AG09319 (cell line): Measurements from ENCODE around the gene RAD51B.

Experiments
- DNase-seq: peaks from one replicate; pipeline ENCODE4 v3.0.0-alpha.2; 2010; ENCODE audit warnings: low read depth; ENCODE audit errors: extremely low read depth
- TF ChIP-seq, protein P1 (sequence below): IDR thresholded peaks from 2 replicates; pipeline ENCODE4 v1.5.1; 2011; ENCODE audit warnings: low read depth, mild to moderate bottlenecking, inconsistent platforms, low read length, moderate library complexity

RAD51B gene

DNA sequence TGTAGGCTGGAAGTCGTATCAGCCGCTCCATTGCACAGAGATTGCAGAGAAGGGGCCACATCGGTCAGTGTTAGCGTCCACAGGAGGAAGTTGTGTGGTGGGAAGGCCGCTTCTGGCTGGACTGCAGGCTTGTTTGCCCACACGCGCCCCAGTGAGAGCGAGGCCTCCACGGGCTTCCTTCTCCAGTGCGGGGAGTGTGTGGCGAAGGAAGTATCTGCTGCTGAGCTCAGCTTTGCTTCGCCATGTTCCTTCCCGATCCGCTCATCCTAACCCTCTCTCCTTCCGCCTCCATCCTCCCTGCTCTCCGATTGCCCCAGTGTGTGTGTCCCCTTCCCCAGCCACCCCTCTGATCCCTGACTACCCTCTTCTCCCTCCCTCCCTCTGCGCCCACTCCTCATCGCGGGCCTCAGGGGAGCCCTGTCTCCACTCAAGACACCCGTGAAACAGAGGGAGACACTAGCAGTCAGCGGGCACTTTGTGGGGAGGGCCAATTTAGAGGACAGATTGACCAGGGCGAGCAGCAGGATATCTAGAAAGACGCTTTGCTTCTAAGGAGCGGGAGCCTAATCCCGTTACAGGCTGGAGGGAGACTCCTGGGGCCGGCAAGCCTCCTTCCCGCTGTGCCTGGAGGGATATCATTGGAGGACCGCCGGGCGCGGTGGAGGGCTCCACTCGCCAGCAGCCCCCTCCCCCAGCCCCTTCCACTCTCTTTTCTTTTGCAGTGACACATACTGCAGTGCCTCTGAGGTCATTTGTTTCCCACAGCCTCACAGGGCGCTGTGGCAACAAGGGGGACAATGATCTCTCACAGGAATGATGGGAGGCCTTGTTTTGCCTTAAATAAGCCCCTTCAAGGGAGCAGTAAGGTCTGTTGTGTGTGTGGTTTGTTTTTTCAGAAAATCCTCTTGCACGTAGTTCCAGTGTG lies 544.5 kb downstream of the RAD51B start:
- DNase-seq: no peak

DNA sequence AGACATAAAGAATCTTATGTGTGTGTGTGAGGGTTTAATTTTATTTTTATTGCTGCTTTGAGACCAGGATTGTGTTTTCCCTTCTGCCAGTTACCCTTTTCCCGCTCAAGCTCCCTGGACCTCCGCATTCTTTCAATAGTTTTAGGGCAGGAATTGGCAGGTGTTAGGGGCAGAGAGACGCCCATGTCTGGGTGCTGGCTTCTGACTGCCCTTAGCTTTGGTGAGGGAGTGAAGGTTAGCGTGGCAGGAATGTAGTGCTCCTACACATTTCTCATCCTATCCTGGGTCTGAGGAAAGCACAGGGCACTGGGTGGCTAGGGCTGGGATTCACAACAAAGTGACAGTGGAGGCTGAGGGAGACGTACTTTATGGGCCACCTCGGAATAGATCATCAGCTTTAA lies 545.2 kb downstream of the RAD51B start:
- DNase-seq: no peak

More for the DNA sequence above, 544.5 kb downstream of the RAD51B start:
- TF ChIP-seq, protein P1, sequence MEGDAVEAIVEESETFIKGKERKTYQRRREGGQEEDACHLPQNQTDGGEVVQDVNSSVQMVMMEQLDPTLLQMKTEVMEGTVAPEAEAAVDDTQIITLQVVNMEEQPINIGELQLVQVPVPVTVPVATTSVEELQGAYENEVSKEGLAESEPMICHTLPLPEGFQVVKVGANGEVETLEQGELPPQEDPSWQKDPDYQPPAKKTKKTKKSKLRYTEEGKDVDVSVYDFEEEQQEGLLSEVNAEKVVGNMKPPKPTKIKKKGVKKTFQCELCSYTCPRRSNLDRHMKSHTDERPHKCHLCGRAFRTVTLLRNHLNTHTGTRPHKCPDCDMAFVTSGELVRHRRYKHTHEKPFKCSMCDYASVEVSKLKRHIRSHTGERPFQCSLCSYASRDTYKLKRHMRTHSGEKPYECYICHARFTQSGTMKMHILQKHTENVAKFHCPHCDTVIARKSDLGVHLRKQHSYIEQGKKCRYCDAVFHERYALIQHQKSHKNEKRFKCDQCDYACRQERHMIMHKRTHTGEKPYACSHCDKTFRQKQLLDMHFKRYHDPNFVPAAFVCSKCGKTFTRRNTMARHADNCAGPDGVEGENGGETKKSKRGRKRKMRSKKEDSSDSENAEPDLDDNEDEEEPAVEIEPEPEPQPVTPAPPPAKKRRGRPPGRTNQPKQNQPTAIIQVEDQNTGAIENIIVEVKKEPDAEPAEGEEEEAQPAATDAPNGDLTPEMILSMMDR: no peak

DNA sequence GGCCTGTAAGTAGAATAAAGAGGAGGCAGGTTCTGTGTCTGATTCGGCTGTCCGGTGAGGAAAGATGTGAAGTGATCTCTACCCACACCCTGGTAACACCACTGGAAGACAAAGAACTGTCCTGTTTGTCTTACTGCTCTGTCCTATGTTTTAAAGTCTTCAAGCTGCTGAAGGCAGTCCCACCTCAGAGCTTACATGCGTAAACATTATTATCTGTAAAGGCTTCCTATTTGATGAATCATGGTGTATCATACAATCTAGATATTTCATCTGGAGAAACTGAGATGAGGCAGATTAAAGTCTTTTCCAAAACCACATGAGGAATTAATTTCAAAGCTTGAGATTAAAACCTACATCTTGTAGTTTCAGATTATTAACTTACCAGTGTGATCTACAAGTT lies 545.6 kb downstream of the RAD51B start:
- no peak for DNase-seq
- TF ChIP-seq, protein P1: no peak

More for the DNA sequence above, 545.2 kb downstream of the RAD51B start:
- TF ChIP-seq, protein P1: no peak

DNA sequence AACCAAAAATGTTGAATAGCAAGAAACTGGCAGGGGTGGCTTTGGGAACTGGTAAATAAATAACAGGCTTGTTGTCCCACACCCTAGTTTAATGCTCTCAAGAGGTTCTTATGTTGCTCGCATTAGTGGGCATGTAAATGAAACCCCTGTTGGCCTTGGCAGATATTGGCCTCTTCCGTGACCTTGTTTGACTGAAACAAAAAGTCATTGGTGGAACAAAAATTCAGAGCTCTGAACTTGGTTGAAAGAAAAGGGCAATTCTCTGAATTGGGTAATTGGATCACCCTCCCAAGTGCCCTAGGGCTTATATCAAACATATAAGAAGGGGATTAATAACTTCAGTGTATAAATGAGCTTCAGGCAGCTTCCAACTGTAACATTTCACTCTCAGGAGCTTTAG lies 547.1 kb downstream of the RAD51B start:
- DNase-seq: no peak
- TF ChIP-seq, protein P1: no peak

DNA sequence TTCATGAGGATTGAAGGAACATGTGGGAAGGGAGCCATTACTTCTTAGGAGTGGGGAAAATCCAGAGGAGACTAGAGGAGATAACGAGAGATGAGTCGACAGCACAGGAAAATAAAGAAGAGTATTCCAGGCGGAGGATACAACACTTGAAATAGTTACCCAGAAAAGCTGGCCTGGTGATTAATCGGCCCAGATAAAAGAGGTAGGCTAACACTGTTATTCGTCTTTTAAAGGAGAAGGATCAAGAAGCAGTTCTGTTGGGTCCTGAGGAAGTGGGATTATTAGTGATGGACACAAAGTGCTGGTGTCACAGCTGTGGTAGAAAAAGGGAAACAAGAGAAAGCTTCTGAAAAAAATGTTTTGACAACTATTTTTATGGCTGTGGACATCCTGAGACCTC lies 548.0 kb downstream of the RAD51B start:
- DNase-seq: no peak
- TF ChIP-seq, protein P1: no peak

DNA sequence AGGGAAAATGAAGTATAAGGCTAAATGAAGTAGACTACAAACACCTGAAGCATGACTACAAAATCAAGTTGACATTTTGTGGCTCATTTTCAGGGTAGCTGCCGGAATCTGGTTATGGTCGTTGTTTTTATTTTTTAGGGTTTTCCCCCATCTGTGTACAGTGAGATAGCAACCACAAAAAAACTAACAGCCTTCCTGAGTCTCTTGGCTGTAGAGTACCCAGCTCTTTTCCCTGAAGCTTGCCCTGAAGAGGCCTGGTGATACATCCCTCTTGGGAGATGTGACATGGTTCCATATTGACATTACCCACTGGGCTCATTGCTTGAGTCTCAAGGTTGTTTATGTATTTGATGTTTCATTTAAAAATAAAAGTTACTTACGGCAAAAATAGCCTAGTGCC lies 549.3 kb downstream of the RAD51B start:
- no peak for DNase-seq
- TF ChIP-seq, protein P1: no peak

DNA sequence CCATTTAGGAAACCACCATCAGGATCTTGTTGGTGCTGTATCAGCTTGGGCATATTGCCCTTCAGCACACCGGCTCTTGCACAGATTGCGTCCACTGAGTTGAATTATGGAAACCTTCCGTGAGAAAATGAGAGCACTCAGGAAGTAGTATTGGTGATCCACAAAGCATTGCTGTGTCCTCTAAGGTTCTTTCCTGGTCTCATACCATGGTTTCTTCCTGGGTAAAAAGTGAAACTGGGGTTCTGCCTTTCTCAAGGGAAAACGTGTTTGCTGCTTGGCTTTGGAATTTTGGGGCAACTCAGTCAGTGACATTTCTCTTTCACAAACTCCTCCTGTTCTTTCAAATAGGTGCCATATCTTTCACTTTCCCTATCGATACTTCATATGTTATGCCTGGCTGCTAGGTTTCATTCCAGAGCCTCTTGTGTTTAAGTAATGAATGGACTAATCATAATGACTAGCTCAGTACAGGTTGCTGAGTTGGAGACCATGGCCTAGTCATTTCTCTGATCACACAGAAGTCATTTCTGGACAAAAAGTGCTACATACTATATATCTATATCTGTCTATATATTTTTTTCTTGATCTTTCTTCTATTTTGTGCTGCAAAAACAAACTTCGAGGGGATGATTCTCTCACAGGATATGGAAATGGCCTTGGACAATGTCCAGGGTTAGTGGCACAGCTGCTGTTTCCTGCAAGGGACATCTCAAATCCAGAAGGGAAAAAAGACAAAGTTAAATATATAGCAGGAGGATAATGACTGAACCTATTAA lies 549.9 kb downstream of the RAD51B start:
- DNase-seq: no peak
- TF ChIP-seq, protein P1: no peak
